DOHH2 (cell line): Measurements from ENCODE around the gene BRD3OS.

ENCODE experiments used
- H3F3A ChIP-seq: fragments of 200-600 bp; sonication (generic), shearing (Covaris generic); 2 replicates; pipeline ENCODE4 v1.6.0; 2016; ENCODE audit warnings: antibody characterized with exemption, mild to moderate bottlenecking; ENCODE audit not compliant: control insufficient read depth, insufficient read depth
- H3K27ac ChIP-seq: fragments of 200-600 bp; sonication (generic); 2 replicates; pipeline ENCODE4 v1.5.1; 2014; ENCODE audit warnings: low read depth, mild to moderate bottlenecking, low read length, moderate library complexity
- H3K27me3 ChIP-seq: fragments of 200-600 bp; sonication (generic); 2 replicates; pipeline ENCODE4 v1.6.1; 2014; ENCODE audit warnings: mild to moderate bottlenecking, low read length, mixed read lengths; ENCODE audit not compliant: control insufficient read depth
- H3K36me3 ChIP-seq: fragments of 200-600 bp; sonication (generic); 2 replicates; pipeline ENCODE4 v1.6.1; 2014; ENCODE audit warnings: mild to moderate bottlenecking, low read length, moderate library complexity, mixed read lengths; ENCODE audit not compliant: control insufficient read depth
- H3K4me1 ChIP-seq: fragments of 200-600 bp; sonication (generic); 2 replicates; pipeline ENCODE4 v1.6.1; 2014; ENCODE audit warnings: mild to moderate bottlenecking, low read length, mixed read lengths; ENCODE audit not compliant: control insufficient read depth
- H3K4me2 ChIP-seq: fragments of 200-600 bp; sonication (generic); 2 replicates; pipeline ENCODE4 v1.6.0; 2014; ENCODE audit warnings: mild to moderate bottlenecking, low read length, moderate library complexity
- H3K4me3 ChIP-seq: fragments of 200-600 bp; sonication (generic); 2 replicates; pipeline ENCODE4 v1.5.1; 2014; ENCODE audit warnings: mild to moderate bottlenecking, low read length, mixed read lengths
- H3K79me2 ChIP-seq: fragments of 200-600 bp; sonication (generic); 2 replicates; pipeline ENCODE4 v1.6.1; 2014; ENCODE audit warnings: mild to moderate bottlenecking, low read length, mixed read lengths; ENCODE audit not compliant: control insufficient read depth
- H3K9me2 ChIP-seq: fragments of 200-600 bp; sonication (generic); replicated peaks from 2 replicates; pipeline ENCODE4 v1.6.1; 2014; ENCODE audit warnings: mild to moderate bottlenecking, low read length, mixed read lengths; ENCODE audit not compliant: control insufficient read depth
- H3K9me3 ChIP-seq: fragments of 200-600 bp; sonication (generic); 2 replicates; pipeline ENCODE4 v1.6.1; 2014; ENCODE audit warnings: antibody characterized with exemption, low read length, mixed read lengths; ENCODE audit not compliant: control insufficient read depth, insufficient read depth
- H4K20me1 ChIP-seq: fragments of 200-600 bp; sonication (generic); 2 replicates; pipeline ENCODE4 v1.6.0; 2014; ENCODE audit warnings: low read depth, mild to moderate bottlenecking, antibody characterized with exemption, low read length, moderate library complexity; ENCODE audit not compliant: control insufficient read depth, insufficient read depth
- EZH2phosphoT487 ChIP-seq: fragments of 200-600 bp; sonication (generic); IDR thresholded peaks from 2 replicates; pipeline ENCODE4 v1.6.1; 2017; ENCODE audit warnings: borderline replicate concordance, mild to moderate bottlenecking, antibody characterized with exemption, low read length, moderate library complexity, mixed read lengths
- TF ChIP-seq, protein P1 (sequence below): fragments of 200-600 bp; sonication (generic); IDR thresholded peaks from one replicate; pipeline ENCODE4 v1.5.1; 2014; ENCODE audit warnings: antibody characterized with exemption, mild to moderate bottlenecking, low read depth, low read length; ENCODE audit not compliant: poor library complexity, severe bottlenecking

BRD3OS gene

DNA sequence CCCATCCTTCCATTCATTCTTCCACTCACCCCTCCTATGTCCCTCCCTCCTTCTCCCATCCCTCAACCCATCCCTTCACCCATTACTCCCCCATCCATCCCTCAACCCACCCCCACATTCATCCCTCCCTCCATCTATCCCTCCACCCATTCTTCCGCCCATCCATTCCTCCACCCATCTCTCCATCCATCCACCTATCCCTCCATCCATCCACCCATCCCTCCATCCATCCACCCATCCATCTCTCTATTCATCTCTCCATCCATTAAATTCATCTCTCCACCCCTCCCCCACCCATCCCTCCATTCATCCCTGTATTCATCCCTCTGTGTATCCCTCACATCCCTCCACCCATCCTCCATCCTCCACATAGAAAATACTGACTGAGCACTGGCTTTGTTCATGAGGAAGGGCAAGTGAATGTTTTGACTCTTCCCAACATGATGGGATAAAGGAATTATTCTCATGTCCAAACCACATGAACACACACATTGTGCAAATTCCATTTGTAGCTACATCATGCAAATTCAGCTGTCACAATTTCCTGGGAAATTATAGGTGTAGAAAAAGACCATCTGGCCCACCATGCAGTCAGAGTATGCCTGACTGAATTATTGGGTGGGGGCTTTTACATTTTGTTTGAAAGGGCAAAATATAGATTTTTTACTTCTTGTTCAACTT, 26.2 kb upstream of the BRD3OS start:
- TF ChIP-seq, protein P1, sequence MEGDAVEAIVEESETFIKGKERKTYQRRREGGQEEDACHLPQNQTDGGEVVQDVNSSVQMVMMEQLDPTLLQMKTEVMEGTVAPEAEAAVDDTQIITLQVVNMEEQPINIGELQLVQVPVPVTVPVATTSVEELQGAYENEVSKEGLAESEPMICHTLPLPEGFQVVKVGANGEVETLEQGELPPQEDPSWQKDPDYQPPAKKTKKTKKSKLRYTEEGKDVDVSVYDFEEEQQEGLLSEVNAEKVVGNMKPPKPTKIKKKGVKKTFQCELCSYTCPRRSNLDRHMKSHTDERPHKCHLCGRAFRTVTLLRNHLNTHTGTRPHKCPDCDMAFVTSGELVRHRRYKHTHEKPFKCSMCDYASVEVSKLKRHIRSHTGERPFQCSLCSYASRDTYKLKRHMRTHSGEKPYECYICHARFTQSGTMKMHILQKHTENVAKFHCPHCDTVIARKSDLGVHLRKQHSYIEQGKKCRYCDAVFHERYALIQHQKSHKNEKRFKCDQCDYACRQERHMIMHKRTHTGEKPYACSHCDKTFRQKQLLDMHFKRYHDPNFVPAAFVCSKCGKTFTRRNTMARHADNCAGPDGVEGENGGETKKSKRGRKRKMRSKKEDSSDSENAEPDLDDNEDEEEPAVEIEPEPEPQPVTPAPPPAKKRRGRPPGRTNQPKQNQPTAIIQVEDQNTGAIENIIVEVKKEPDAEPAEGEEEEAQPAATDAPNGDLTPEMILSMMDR = no peak
- Histone ChIP-seq H3K4me1 (peaks cover 19% of the 10 kb centered on the region), H3K27ac (no peak overlapping the region), H3K9me2 (no peaks in the 10 kb centered on the region), H3F3A (0 out of 2 replicates have a peak, but pooled peaks cover under 1% of the 10 kb centered on the region), H3K79me2 (no peaks in the 10 kb centered on the region), H3K4me2 (no peak overlapping the region), H3K4me3 (no peak overlapping the region), H3K9me3 (no peaks in the 10 kb centered on the region), H4K20me1 (no peaks in the 10 kb centered on the region), H3K36me3 (no peaks in the 10 kb centered on the region), H3K27me3 (no peaks in the 10 kb centered on the region)

DNA sequence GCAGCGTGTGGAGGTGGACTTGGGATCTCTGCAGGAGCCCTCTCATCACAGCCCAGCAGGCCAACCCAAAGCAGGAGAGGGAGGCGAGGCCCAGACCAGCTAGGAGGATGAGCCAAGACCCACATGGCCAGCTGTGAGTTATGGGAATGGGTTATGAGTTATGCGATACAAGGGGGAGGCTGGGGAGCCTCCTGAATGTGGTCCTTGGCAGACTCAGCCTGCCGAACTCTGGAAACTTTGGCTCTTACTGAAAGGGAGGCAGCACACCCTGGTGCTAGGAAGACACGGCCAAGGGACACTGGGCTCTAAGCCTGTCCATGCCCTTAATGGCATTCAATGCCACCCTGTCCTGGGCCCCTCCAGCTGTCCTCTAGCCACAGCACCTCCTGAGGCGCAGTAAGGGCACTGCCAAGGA, 25.4 kb upstream of the BRD3OS start:
- Histone ChIP-seq H3K36me3 (no peaks in the 10 kb centered on the region), H3K9me2 (no peaks in the 10 kb centered on the region), H3F3A (no peaks in the 10 kb centered on the region), H3K79me2 (no peaks in the 10 kb centered on the region), H3K9me3 (no peaks in the 10 kb centered on the region), H3K4me1 (peaks cover 14% of the 10 kb centered on the region), H3K4me3 (no peak overlapping the region), H4K20me1 (no peaks in the 10 kb centered on the region), H3K27ac (no peak overlapping the region), H3K4me2 (no peak overlapping the region), H3K27me3 (no peaks in the 10 kb centered on the region)
- TF ChIP-seq, protein P1 = no peak
- TF ChIP-seq EZH2phosphoT487 = no peak

DNA sequence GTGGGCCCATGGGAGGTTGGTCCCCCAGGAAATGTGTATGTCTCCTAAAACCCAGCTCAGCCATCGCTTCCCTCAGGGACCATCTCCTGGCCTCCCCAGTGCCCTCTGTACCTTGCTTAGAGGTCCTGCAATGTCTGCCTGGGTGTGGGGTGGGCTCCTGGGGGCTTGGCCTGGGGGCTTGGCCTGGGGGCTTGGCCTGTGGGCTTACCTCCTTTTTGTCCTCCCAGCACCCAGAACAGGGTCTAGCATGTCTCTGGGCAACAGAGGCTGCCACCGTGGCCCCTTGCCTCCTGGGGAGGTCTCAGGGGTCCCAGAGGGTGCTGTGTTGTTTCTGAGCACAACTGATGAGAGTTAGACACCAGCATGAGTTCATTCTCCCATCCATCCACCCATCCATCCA, 22.5 kb upstream of the BRD3OS start:
- Histone ChIP-seq H3K9me3 (no peaks in the 10 kb centered on the region), H3K9me2 (no peaks in the 10 kb centered on the region), H3K4me2 (no peak overlapping the region), H3K4me1 (peaks cover 14% of the 10 kb centered on the region), H3F3A (no peaks in the 10 kb centered on the region), H3K79me2 (no peaks in the 10 kb centered on the region), H3K36me3 (no peaks in the 10 kb centered on the region), H4K20me1 (no peaks in the 10 kb centered on the region), H3K4me3 (no peak overlapping the region), H3K27me3 (no peaks in the 10 kb centered on the region), H3K27ac (no peak overlapping the region)
- TF ChIP-seq EZH2phosphoT487 = no peak
- TF ChIP-seq, protein P1 = no peak
